HG03354 (cell line): Measurements from ENCODE around the gene ZFAND2B.
A peak's percentile ranks its signal among the peaks of the same experiment; 100 is the strongest.

Experiments
- ATAC-seq: cut with Tn5 transposase; IDR thresholded peaks from one replicate; pipeline ENCODE4 v1.9.1; 2021; ENCODE audit warnings: mild to moderate bottlenecking; ENCODE audit not compliant: unreplicated experiment, poor library complexity, severe bottlenecking

Gene ZFAND2B

DNA sequence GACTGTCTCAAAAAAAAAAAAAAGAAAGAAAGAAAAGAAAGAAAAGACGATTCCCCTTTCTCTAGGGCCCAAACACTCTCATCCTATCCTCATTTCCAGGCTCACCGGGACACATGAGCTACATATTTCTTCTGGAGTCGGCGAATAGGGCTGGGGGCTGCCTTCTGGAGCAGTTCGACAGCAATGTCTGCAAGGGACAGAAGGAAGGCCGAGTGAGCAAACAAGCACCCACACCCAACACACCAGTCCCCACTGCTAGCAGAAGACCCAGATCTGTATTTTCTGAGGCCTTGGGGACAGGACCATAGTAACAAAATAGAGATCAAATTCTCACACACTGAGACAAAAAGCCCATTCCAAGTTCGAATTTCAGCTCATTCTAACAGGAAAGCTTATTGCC lies 31.1 kb upstream of the ZFAND2B start:
- no peak for ATAC-seq

DNA sequence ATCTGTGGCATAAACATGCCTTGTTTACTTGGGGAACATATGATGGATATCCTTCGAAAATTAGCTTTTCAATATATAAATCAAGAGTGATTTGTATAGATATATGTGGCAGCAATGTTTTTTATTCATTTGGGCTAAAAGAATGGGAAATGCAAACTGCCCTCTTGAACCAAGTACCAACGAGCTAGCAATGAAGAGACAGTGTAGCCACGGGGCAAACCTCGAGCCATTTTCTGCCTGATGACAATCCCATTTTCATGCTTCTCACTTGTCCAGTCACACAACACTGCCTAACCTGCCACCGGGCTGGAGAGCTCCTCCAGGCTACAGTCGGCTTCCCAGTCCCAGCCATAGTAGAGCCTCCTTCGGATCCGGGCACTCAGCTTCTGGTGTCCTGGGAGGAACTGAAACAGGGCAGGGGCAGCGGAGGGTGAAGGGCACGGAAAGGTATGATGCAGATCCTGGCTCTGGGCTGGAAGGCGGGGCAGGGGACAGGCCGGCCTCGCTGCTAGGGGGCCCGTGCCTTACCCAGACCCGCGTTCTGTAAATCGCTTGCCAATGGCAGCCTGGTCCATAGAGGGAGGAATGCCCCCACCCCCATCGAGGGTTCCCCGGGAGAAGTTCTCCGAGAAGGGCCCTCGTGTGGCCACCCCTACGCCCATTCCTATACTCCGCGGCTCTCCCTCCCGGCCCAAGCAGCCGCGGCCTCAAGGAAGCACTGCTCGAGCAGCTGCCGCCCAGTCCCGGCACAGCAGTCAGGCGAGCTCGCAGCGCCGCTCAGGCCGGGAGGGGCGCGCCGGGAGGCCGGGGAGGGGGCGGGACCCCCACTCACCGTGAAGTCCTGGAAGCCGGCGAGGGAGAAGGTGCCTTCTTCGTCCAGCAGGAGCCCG lies 30.4 kb upstream of the ZFAND2B start:
- peak; percentile 36 for ATAC-seq

DNA sequence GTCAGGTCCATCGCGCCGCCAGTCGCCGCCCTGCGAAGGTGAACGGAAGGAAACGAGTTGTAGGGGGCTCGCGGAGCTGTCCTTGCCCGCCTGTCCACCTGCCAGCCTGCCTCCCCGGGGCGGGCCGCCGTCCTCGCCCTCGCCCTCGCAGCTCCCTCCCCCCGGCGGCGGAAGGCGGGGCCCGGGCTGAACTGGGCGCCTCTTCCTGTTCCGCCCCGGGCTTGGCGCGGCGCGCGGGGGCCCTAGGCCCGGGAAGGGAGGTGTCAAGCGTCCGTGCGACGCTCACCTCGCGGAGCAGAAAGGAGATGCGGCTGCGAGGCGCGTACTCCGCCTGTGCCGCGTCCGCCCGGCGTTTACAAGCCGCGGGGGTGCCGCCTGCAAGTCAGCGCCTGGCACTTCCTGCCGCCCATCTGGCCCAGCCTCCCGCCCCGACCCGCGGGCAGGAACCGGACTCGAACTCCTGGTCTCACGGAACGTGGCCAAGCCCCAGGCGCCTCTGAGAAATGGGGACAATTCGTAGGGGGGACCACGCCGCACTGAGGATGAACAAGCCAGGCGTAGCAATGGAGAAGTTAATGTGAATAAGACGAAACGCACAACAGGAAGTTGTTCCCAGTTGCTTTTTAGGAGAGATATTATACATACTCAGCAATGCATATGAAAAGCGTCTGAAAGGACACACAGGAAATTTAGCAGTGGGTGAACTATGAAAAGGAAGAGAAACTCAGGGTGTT lies 29.6 kb upstream of the ZFAND2B start, which contains the start of gene CNPPD1:
TSS of gene CNPPD1 (minus strand) at position 108 of the 734 bp plus-strand sequence. CDS start at position 11, 97 bp downstream.
- ATAC-seq: peak; percentile 76

DNA sequence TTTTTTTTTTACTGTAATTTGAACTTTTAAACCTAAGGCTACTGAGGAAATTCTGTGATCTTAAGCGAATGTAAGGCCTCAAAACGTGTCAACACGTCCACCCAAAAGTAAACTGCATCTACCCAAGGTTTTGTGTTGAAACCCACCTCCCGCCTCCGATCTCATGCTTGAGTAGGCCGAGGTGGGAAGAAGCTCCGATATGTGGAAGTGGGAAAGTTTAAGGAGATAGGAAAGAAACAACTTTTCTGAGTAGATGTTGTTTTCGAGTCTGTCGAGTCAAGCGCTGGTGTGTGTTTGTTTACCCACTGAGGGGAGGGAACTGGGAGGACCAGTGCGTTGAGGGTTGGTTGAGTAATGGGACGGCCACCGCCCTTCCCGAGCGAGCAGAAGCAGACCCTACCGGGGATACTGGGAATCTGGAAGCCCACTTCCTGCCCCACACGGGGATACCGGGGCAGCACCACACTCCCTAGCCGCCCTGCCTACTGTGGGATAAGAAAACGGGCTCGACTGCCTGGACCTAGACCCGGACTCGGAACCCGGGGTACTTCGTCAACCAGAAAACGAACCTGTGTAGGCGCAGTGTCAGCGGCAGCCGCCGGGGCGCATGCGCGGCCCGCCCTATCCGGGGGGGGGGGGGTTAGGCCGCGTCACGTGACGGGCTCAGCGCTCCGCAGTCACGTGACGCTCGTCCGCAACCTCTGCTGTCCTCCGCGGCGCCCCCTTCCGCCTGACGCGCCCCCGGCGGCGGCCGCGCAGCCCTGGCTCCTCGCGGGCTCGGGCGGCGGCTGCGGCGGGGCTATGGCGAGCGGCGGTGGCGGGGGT lies 28.8 kb upstream of the ZFAND2B start, which contains the start of gene RETREG2:
TSS of gene RETREG2 (plus strand) at position 724 of the 825 bp plus-strand sequence. CDS start at position 802, 78 bp downstream.
- peak; percentile 41 for ATAC-seq

DNA sequence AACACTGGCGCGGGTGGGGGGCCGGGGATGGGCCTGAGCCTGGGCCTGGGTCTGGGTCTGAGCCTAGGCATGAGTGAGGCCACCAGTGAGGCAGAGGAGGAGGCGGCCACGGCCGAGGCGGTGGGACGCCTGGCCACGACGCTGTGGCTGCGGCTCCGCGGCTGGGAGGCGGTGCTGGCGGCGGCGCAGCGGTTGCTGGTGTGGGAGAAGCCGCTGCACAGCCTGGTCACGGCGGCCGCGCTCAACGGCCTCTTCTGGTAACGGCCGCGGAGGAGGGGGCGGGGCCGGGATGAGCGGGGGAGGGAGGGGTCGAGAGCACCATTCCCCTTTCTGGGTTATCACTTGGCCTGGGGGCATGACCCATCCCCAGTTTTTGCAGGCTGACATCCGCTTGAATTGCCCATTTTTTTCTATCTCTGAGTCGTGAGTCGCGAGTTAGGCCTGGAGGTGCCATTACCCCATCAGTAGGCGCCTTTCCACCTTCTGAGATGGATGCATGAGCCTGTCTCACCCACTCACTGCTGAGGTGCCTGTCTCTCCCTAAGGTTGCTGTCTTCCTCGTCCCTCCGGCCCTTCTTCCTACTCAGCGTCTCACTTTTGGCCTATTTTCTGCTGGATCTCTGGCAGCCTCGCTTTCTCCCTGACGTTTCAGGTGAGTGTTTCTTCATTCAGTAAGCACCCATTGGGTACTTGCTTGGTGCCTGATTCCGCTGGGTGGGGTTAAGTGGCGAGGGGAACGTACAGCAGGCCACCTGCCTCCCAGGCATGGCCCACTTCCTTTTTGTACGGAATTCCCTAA lies 28.0 kb upstream of the ZFAND2B start:
- peak; percentile 11 for ATAC-seq

DNA sequence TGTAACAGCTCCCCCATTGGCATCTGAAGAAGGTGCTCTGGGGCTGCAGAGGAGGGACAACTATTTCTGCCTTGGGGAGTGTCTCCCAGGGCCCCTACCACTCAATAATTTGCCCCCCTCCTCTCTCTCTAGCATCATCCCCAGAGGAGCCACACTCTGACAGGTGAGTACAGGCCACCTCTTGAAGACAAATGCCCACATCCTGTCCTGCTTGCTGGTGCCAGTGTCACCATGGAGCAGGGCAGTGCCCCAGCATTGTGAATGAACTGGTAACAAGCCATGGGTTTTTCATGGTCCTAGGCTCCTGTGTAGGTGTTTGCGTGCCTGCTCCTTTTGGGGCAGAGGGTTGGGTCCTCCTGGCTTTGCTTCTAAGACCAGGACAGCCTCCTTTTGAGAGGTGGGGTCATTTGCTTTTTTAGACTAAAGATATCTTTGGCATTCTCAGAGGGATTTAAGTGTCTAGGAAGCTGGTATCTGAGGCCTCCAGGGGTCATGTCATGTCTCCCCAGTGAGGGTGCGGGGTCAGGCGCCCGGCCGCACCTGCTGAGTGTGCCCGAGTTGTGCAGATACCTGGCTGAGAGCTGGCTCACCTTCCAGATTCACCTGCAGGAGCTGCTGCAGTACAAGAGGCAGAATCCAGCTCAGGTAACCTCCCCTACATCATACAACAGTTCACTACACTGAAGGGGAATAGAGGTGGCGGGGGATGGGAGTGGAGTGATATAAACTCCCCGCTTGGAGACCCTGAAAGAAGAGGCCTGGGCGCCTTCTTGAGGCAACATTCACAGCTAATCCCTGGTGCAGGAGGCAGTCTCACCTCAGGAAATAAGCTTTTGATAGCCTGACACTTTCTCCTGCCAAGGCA lies 26.7 kb upstream of the ZFAND2B start:
- no peak for ATAC-seq

DNA sequence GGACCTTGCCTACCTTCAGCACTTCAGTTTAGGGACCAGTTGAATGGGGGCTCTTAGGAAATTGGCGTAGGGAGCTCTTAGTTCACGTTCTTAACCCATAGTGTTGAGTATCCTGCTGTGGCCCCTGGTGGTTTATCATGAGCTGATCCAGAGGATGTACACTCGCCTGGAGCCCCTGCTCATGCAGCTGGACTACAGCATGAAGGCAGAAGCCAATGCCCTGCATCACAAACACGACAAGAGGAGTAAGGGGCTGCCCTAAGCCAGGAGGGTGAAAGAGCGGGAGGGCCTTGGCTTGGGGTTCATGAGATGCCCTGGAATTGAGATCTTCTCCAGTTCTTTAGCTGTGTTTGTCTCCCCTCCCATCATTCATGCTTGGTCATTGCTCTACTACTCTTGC lies 25.6 kb upstream of the ZFAND2B start:
- no peak for ATAC-seq

DNA sequence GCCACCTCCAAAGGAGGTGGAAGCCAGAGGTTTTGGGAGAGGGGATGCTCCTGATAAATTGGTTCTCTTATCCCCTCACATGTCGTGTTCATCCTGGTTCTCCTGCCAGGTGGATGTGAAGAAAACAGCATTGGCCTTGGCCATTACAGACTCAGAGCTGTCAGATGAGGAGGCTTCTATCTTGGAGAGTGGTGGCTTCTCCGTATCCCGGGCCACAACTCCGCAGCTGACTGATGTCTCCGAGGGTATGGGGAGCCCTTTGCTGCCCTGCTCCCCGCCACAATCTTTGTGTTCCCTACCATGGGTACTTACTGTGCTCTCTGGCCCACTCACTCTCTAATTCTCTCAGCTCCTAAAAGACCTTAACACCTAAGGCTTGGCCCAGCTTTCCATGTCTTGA lies 25.1 kb upstream of the ZFAND2B start:
- no peak for ATAC-seq

DNA sequence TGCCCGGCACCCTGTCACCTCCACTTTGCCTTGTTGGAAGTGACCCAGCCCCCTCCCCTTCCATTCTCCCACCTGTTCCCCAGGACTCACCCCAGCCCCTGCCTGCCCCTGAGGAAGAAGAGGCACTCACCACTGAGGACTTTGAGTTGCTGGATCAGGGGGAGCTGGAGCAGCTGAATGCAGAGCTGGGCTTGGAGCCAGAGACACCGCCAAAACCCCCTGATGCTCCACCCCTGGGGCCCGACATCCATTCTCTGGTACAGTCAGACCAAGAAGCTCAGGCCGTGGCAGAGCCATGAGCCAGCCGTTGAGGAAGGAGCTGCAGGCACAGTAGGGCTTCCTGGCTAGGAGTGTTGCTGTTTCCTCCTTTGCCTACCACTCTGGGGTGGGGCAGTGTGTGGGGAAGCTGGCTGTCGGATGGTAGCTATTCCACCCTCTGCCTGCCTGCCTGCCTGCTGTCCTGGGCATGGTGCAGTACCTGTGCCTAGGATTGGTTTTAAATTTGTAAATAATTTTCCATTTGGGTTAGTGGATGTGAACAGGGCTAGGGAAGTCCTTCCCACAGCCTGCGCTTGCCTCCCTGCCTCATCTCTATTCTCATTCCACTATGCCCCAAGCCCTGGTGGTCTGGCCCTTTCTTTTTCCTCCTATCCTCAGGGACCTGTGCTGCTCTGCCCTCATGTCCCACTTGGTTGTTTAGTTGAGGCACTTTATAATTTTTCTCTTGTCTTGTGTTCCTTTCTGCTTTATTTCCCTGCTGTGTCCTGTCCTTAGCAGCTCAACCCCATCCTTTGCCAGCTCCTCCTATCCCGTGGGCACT lies 24.0 kb upstream of the ZFAND2B start:
- no peak for ATAC-seq

DNA sequence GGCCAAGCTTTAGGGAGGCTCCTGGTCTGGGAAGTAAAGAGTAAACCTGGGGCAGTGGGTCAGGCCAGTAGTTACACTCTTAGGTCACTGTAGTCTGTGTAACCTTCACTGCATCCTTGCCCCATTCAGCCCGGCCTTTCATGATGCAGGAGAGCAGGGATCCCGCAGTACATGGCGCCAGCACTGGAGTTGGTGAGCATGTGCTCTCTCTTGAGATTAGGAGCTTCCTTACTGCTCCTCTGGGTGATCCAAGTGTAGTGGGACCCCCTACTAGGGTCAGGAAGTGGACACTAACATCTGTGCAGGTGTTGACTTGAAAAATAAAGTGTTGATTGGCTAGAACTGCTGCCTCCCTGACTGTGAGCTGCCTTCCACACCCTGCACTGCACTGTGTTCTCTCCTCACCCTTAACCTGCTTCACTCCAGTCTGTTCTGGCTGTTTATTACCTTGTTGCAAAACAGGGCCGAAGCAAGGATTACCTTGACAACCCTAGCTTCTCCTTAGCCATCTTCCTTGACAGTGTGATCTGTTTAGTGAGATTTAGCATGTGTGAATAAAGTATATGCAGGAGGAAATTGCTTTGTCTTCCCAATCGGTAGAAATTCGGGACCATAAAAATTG lies 23.3 kb upstream of the ZFAND2B start:
- ATAC-seq: no peak

DNA sequence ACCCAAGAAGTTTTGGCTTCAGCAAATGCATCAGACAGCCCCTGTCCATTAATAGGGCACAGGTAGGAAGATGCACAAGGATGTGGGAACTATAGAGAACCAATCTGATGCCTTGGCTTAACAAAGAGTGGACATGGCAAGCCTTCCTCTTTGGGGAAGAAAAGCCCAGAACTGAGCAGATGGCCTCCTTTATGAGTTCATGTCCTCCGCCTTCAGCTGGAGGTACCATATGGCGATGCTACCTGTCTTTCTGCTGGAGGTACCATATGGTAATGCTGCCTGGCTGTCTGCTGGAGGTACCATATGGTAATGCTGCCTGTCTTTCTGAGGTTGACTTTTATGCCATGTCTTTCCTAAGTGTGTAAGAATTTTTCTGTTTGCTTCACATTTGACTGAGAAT lies 22.5 kb upstream of the ZFAND2B start:
- ATAC-seq: no peak

DNA sequence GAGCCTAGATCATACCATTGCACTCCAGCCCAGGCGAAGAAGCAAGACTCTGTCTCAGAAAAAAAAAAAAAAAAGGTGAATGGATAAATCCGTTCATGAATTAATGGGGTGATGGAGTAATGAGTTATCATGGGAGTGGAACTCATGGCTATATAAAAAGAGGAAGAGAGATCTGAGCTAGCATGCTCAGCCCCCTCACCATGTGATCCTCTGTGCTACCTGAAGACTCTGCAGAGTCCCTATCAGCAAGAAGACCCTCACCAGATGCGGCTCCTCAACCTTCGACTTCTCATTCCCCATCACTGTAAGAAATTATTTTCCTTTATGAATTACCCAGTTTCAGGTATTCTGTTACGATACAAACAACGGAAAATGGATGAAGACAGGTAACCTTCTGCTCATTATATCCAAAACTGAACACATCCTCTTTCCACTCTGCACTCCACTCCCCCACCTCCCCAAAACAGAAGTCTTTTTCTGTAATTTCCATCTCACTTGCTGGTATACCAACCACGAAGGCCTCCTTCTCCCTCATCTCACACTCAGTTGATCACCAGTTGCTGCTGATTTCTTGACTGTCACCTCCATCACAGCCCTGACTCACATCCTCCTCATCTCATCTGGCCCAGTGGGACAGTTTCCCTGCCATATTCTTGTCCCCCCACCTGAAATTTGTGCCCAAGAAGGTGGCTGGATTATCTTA lies 19.7 kb upstream of the ZFAND2B start:
- no peak for ATAC-seq

DNA sequence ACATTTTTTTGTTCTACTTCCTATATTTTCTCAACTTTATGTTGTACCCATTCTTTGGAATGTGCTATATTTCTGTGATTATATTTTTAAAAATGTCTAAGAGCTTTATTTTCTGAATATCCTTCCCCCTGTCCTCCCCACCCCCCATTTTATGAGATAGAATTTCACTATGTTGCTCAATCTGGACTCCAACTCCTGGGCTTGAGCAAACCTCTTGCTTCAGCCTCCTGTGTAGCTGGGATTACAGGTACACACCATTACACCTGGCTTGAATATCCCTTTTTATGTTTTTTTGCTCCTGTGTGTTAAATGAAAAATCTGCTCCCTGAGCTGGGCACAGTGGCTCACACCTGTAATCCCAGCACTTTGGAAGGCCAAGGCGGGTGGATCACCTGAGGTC lies 9.2 kb upstream of the ZFAND2B start:
- no peak for ATAC-seq

DNA sequence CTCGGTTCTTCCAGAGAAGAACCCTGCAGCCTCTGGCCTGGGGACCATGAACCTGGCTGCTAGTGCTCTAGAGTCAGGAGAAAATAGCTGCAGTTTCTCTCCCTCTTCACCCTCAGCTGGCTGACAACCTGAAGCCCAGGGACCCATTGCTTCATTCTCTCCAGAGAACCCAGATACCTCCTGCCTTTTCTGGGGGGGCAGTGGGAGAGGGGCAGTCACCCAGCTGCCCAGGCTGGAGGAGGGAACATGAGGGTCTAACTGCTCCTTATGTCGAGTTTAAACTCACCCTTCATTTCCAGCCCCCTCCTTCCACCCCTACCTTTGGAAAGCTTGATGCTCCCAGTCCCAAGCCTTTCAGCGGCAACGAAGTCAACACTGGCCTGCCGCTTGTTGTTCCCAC lies 7.6 kb upstream of the ZFAND2B start:
- no peak for ATAC-seq

DNA sequence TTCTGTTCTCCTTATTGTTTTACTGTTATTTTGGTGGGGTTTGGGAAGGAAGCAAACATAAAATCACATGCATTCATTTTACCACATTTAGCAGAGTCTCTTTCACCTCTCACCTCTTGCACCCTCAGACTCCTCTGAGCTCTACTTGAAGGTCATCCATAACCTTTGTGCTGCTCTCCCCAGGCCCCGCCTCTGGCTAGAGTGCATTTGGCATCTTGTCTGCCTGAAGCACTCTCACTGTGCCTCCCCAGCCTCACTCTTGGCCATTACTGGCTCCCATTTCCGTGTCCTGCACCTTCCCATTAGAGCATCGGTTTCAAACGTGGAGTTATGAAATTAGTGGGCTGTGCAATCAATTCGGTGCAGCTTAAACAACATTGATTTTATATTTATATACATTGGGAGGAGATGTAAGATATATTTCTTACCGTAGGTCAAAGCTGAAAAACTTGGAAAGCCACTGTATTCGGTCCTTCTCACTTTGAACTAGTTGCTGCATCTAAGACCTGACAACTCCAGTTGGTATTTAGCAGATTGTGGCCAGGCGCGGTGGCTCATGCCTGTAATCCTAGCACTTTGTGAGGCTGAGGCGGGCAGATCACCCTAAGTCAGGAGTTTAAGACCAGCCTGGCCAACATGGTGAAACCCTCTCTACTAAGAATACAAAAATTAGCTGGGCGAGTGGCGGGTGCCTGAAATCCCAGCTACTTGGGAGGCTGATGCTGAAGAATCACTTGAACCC lies 6.9 kb upstream of the ZFAND2B start:
- ATAC-seq: no peak
